ENCODE measurements around the gene UBL4A.

The UBL4A gene

DNA sequence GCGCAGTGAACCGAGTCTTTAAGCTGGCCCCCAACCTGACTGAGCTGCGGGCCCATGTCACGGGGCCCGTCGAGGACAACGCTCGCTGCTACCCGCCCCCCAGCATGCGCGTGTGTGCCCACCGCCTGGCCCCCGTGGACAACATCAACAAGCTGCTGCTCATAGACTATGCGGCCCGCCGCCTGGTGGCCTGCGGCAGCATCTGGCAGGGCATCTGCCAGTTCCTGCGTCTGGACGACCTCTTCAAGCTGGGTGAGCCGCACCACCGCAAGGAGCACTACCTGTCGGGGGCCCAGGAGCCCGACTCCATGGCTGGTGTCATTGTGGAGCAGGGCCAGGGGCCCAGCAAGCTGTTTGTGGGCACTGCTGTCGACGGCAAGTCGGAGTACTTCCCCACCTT is 26.1 kb downstream of the UBL4A start:
- DNase-seq, result no peak

GRCh38 chrX:154459832-154460231 is 26.6 kb downstream of the UBL4A start:
- no peak for DNase-seq

DNA sequence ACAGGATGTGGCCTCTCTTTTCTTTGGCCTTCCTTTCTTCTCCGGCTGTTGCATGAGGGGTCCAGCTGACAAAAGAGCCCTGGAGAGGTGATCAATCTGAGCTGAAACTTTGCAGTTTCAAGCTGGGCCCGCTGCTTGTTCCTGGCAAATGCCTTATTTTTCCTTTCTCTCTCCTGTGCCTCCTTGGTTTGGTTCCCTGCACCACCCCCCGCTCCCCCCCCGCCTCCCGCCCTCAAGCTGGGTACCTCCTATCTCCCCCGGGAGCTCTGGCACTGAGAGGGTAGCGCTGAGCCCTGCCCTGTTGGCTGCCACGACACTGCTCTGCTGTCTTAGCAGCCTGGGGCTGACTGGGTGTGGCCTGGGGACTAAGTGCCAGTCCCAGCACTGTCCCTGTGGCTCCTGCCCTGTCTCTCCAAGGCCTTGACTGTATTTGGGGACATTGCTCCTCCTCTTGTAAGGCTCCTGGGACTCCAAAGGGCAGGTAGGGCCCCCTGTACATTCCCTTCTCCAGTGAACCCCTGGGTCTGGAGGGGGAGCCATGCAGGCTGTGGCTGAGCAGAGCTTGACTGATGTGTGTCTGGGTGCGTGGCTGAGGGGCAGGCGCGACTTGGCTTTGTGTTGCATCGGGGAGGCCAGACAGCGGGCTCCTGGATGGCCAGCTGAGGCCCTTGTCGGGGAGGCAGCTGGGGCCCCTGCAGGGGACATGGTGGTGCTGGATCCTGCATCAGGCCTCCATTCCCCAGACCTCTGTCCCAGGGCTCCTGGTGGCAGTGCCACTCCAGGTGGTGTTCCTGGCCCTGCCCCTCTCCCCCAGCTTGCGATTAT is 27.2 kb downstream of the UBL4A start:
- DNase-seq, result peak; percentile 16

DNA sequence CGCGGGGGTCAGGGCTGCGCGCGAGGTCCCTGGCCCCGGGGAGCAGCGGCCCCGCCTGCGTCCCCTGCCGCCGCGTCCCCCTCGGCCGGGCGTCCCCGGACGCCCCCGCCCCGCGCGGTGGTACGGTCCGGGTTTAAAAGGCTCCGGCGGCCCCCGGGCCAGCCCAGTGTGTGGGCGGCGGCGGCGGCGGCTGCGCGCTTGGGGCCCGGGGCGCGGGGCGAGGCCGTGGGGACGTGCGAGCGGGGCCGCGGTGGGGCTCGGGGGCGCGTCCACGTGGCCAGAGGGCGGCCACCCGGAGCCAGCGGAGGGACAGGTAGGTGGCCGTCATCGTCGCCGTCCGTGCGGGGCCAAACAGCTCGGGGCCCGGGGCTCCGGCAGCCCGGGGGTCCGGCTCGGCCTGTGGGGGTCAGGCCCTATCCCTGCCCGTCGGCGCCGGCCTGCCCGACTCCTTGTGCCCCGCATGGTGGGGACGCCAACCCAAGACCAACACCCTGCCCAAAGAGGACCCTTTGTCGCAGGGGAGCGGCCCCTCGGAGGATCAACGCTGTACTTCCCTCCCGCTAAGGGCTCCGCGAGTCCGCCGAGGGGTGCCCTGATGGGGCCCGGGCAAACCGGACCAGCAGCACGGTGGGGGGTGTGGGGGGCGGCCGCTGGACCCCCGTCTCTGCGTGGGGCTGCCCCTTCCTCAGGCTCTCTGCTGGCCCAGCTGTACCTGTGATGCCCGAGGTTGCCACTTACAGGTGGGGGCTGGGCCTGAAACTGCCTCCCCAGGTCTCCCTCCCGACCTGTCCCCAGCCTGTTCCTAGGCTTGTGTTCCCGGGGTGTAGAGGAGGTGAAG is 28.1 kb downstream of the UBL4A start, which contains the start of gene PLXNA3:
Gene PLXNA3, plus strand, starts transcription at position 166 of the 838 bp plus-strand sequence. CDS start 1,903 bp downstream, outside the sequence.
- peak; percentile 45 for DNase-seq

- DNase-seq, result peak; percentile 32
Measured at GRCh38 chrX:154457491-154458115, 28.8 kb downstream of the UBL4A start.

DNA sequence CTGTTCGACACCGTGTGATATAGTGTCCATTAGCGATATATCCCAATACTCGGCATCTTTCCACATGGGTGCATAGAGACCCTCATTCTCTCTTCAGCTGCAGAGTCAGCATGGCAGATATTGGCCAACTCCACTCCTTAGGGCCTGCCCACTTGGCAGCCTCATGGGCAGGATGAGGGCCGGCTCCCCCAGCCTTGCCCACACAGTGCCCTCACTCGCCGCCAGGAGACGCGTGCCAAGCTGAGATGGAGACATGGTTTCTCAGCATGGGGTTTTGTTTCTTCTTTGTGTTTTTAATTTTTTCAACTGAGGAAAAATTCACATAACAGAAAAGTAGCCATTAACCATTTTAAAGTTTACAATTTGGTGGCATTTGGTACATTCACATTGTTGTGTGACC is 33.6 kb downstream of the UBL4A start:
- no peak for DNase-seq

DNA sequence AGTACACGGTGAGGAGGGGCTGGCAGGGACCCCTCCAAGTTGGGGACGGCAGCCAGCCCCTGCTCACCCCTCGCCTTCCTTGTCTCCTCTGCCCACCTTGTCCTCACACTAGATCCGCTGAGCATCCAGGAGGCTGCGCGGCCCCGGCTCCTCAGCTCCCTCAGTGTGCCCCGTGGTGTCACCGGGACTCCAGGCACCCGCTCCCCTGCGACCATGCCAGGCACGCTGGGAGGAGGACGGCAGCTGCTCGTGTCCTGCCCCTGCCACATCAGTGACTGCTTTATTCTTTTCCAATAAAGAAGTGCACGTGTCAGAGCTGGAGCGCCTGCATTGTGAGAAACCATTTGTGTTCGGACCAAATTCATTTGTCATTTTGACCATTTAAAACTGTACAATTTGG is 36.1 kb downstream of the UBL4A start:
- DNase-seq, result no peak

DNA sequence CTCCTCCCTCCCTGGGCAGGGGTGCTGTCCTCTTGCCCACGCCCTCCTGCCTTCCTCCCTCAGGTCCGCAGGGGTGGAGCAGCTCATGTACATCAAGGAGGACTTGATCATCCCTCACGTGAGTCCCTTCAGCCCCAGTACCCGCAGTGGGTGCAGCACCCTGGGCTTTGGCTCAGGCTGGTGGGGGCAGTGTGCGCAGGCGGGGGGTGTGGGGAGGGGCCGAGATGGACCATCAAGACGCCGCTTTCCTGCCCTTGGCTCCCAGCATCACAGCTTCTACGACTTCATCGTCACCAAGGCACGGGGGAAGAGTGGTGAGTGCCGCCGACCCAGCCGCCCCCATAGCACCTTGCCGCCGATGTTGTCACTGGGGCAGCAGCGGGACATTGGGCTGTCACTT is 36.8 kb downstream of the UBL4A start:
- no peak for DNase-seq

DNA sequence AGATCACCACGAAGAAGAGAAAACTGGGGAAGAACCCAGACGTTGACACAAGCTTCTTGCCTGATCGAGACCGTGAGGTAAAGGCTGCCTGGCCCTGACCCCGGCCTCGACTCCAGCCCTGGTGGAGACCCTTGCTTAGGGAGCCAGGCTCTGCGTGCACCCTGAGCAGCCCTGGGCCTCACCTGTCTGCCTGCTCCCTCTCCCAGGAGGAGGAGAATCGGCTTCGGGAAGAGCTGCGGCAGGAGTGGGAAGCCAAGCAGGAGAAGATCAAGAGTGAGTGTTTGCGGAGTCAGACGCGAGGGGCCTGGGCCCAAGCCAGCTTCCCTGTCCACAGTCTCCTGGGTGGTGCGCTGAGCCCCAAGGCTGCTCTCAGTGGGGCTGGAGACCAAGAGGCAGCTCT is 37.9 kb downstream of the UBL4A start:
- DNase-seq, result no peak

DNA sequence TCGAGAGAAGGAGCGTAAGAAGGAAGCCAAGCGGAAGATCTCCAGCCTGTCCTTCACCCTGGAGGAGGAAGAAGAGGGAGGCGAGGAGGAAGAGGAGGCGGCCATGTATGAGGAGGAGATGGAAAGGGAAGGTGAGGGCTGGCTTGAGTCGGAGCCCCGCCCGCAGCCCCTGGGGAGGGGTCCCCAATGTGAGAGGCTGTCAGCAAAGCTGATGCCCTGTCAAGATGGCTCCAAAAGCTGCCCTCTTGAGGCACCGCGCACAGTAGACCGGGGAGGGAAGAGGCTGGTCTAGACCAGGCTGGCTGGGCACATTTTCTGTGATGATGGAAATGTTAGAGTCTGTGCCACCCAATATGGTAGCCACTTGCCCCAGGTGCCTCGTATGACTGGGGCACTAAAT is 40.0 kb downstream of the UBL4A start:
- DNase-seq, result no peak

GRCh38 chrX:154445776-154446175 is 40.6 kb downstream of the UBL4A start:
- no peak for DNase-seq

DNA sequence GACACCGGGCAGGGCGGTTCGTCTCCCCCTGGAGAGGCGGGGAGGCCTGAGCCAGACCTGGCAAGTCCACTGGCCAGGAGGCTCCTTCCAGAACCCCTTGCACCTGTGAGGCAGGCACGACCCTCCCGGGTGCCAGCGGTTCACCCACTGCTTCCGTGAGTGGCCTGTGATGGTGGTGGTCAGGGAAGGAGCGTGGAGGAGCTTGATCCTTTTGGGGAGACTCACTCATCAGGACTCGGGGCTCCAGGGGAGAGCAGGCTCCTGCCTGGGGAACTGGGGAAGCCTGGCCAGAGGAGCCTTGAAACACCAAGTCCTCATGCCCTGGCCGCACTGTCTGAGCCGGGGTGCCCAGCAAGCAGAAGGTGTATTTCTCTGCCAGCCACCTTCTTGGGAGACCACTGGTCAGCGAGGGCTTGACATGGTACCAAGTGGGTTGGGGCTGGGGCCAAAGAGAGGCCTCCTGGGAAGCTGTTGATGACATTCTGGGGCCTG is 41.6 kb downstream of the UBL4A start:
- DNase-seq, result no peak

DNA sequence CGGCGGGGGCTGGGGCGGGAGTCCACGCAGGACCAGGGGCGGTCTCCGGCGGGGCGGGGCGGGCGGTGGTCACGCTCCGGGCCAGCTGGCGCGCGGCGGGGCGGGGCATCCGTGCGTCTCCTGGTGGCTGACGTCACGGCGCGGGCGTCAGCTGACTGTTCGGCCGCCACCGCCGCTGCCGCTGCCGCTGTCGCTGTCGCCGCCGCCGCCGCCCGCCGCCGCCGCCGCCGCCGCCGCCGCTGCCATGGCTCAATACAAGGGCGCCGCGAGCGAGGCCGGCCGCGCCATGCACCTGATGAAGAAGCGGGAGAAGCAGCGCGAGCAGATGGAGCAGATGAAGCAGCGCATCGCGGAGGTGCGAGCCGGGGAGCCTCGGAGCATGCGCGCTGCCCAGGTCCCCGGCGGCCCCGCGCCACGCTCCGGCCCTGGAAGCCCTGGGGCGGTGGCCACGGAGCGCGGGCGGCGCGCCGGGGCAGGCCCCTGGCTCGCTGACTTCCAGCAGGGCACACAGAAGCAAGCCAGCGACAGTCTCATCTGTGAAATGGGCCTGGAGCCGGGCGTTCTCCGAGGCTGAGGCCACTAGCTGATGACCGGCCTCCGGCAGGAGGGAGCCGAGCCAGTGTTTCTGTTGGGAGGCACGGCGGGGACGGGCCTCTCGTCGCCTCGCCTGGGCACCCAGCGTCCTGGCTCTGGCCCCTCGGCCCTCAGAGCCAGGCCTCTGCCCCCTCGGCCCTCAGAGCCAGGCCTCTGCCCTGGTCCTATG is 42.2 kb downstream of the UBL4A start, which contains the start of gene FAM50A:
Gene FAM50A, plus strand, starts transcription at position 150 of the 763 bp plus-strand sequence. Its CDS starts 95 bp downstream, at position 245.
- DNase-seq, result peak; percentile 79

DNA sequence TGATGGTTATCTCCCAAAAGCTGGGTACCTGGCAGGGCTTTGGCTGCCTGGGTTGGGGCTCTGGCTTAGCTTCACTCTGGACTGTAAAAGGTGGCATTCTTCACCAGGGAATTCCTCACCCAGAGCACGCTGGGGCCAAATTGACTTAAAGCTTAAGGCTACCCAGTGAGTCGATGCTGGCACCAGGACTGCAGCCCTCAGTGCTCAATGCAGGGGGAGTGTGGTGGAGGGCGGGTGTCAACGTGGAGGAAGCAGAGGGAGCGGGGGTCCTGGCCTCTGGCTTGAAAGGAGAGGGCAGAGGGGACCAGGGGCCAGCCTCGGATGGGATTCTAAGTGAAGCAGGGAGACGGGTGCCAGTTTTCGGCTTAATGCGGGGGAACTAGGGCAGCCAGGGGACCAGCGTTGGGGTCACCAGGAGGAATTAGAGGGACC is 42.9 kb downstream of the UBL4A start:
- no peak for DNase-seq

- DNase-seq, result no peak
Measured at GRCh38 chrX:154441984-154442707, 44.3 kb downstream of the UBL4A start.

GRCh38 chrX:154441564-154441963 is 44.9 kb downstream of the UBL4A start:
- no peak for DNase-seq

DNA sequence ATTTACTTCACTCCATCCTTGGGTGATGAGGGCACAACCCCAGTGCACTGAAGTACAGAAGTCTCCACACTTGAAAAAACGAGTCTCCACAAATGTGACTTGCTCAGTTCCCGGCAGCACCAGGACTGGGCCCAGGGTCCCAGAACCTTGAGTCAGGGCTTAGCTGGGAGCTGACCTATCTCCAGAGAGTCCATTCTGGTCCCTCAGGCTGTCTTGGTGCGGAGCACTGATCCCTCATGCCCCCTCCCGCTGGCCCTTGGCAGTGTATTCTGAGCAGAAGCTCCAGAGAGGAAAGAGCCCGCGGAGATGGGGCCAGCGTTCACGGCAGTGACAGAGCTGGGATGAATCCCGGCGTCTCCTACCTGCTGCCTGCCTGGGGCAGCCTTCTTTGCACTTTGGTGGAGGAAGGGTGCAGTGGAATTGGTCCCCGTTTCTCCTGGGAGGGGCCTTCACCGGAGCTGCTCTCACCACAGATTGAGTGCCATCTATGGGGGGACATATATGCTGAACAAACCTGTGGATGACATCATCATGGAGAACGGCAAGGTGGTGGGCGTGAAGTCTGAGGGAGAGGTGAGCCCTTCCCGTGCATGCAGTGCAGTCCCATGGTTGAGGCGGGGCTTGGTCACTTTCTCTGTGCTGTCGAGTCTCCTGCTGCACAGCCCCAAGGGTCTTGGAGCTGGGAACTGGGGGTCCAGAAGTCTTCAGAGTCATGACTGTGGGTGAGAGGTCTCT is 45.6 kb downstream of the UBL4A start:
- DNase-seq, result no peak

DNA sequence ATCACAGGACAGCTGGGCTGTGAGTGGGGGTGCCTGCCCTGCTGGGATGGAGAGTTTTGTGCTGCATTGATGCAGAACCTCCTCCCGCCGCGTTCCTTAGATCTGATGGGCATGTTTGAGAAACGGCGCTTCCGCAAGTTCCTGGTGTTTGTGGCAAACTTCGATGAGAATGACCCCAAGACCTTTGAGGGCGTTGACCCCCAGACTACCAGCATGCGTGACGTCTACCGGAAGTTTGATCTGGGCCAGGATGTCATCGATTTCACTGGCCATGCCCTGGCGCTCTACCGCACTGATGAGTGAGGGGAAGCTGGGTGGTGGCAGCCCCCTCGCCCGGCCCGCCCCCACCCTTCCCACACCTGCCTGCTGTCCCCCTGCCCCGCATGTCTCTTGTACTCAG is 46.6 kb downstream of the UBL4A start:
- no peak for DNase-seq

- DNase-seq, result no peak
Measured at GRCh38 chrX:154437971-154438893, 48.2 kb downstream of the UBL4A start.
